Testis (tissue), 2 donors: ENCODE data around the gene METTL6.

ENCODE experiments used
- POLR2A ChIP-seq: fragments of 450-650 bp; IDR thresholded peaks from one replicate; pipeline ENCODE4 v1.6.1; 2017; ENCODE audit warnings: antibody characterized with exemption, mild to moderate bottlenecking, moderate library complexity
- TF ChIP-seq, protein P1 (sequence below), 3 experiments: fragments of 450-650 bp in 2 of 3; fragments of 200-600 bp in 1 of 3; sonication (generic) in 1 of 3; IDR thresholded peaks; one replicate each; pipeline ENCODE4 v1.5.1; 2016 to 2019; ENCODE audit warnings: antibody characterized with exemption in 3 of 3, mild to moderate bottlenecking in 2 of 3, moderate library complexity in 1 of 3

DNA sequence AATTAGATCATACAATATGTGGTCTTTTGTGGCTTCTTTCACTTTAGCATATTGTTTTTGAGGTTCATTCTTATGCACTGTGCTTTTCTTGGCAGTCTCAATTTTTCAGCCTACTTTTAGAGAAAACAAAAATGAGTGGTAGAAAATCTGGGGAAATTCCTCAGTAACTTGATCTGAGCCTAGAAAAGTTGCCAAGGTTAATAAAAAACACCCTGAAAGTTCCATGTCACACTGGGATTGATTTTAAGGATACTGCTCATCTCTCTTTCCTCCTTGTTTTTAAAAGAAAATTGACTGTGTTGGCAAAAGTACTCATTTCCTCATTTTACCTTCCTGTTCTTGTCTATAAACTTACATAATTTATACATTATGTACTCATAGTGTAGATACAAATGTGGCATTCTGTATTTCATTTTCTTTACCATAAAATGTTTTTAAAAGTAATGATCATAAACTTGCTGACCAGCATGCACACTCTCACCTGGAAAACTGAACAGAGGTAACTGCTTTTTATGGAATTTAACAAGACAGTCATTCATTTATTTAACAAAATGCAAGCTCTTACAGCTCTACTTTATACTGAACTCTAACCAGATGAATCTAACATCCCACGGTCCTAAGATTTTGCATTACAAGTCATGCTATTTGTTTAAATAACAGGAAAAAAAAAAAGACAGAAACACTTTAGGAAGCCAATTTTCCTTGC is 66.4 kb downstream of the METTL6 start:
- TF ChIP-seq, protein P1, sequence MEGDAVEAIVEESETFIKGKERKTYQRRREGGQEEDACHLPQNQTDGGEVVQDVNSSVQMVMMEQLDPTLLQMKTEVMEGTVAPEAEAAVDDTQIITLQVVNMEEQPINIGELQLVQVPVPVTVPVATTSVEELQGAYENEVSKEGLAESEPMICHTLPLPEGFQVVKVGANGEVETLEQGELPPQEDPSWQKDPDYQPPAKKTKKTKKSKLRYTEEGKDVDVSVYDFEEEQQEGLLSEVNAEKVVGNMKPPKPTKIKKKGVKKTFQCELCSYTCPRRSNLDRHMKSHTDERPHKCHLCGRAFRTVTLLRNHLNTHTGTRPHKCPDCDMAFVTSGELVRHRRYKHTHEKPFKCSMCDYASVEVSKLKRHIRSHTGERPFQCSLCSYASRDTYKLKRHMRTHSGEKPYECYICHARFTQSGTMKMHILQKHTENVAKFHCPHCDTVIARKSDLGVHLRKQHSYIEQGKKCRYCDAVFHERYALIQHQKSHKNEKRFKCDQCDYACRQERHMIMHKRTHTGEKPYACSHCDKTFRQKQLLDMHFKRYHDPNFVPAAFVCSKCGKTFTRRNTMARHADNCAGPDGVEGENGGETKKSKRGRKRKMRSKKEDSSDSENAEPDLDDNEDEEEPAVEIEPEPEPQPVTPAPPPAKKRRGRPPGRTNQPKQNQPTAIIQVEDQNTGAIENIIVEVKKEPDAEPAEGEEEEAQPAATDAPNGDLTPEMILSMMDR (IDR thresholded peaks at IDR 0.05) = no peak
- TF ChIP-seq POLR2A = no peak
